SKM-1 treated with dmso at 0.1 percent for 144 hours (cell line): ENCODE measurements around the gene SUFU.
"Not testable (repeated sequence)": the region's sequence is repeated elsewhere in the genome, so short reads cannot be mapped to it uniquely, and the experiment has no call there.

Source experiments
- DNase-seq: peaks from one replicate; lab custom pipeline; 2025; ENCODE audit not compliant: unreplicated experiment; lab: John Stamatoyannopoulos, UW

Gene SUFU

GRCh38 chr10:102479651-102480050, 24.1 kb upstream of the SUFU start:
- DNase-seq, result no peak

DNA sequence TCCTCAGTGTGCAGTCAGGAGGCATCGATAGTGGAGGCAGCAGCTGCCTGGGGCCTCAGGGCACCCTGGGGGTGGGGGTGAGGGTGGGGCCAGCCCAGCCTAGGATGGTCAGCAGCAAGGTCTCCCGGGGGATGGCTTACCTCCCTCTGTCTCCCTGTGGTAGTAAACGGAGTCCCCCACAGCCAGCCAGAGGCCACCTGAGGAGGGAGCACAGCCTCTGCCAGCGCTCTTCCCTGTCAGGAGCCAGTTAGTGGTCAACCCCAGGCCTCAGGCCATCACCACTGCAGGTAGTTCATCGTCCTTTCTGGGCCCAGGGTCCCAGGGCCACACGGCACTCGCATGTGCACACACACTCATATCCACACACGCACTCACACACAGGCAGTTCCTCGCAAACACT, 23.4 kb upstream of the SUFU start:
- DNase-seq, result no peak

- no peak for DNase-seq
Measured at GRCh38 chr10:102484021-102484420, 19.8 kb upstream of the SUFU start.

- DNase-seq, result no peak
Measured at GRCh38 chr10:102485093-102485784, 18.5 kb upstream of the SUFU start.

DNA sequence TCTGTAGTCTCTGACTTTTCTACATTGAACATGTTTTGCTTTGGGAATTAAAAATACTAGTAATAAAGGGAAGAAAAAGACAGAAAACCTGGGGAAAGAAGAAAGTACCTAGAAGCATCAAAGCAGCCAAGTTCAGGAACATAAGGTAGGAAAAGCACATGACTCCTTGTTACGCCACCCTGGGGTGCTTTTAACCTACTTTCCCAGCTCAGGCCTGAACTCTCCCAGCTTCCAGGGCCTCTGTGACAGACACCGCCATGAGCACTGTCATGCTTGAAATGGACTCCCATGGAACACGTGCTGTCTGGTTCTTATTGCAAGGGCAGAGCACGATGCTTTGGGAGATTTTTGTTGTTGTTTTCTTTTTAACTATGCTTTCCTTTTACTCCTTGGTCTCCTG, 12.6 kb upstream of the SUFU start:
- no peak for DNase-seq

- DNase-seq, result no peak
Measured at GRCh38 chr10:102492344-102492939, 11.3 kb upstream of the SUFU start.

DNA sequence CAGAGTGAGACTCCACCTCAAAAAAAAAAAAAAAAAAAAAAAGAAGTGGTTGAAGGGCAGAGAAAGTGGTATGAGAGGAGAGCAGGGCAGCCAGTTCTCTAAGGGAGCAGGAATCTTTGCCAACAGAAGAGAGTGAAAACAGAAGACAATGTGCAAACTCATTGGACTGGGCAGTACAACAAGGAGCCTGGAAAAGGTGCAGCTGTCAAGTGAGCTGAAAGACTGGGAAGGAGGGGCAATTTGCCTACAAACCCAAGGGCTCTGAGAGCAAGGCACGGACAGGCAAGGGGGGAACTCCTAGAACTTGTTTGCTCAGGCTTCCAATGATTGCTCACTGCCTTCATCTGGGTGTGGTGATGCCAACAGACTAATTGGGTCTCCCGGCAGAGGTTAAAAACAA, 10.8 kb upstream of the SUFU start:
- no peak for DNase-seq

DNA sequence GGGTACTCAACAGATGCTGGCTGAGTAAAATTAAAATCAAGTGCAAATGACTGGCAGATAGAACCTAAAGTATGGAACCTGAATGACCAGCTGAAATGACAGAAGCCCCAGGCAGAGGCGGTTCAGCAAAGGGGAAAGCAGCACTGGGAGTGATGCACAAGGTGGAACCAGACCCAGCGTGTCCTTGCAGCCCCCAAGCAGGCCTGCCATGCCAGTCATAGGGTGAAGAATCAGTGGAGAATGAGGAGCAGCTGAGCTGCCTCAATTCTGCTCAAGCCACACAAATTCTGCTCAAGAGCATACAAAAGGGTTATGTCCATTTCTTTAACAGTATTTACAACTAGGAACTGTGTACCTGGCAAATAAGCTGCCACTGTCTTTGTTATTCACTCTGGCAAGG, 10.0 kb upstream of the SUFU start:
- no peak for DNase-seq

- DNase-seq, result no peak
Measured at GRCh38 chr10:102497545-102497944, 6.2 kb upstream of the SUFU start.

DNA sequence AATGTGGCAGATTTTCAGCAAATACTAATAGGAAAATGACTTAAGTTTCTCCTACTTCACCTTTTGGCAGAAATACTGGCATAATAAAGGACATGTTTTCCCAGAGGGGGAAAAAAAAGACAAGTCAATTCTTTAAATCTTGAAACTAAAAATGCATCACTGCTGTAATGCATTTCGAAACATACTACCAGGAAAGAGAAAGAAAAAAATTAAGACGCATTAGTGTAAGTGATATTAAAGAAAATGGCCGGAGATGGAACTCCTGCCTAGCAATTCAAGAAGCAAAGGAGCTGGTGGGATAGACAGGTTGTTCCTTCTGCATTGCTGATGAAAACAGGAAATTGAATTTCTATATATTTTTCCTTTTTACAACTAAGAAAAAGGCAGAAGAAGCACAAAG, 4.4 kb upstream of the SUFU start:
- no peak for DNase-seq

- not testable (repeated sequence) for DNase-seq
Measured at GRCh38 chr10:102500686-102501085, 3.1 kb upstream of the SUFU start.

DNA sequence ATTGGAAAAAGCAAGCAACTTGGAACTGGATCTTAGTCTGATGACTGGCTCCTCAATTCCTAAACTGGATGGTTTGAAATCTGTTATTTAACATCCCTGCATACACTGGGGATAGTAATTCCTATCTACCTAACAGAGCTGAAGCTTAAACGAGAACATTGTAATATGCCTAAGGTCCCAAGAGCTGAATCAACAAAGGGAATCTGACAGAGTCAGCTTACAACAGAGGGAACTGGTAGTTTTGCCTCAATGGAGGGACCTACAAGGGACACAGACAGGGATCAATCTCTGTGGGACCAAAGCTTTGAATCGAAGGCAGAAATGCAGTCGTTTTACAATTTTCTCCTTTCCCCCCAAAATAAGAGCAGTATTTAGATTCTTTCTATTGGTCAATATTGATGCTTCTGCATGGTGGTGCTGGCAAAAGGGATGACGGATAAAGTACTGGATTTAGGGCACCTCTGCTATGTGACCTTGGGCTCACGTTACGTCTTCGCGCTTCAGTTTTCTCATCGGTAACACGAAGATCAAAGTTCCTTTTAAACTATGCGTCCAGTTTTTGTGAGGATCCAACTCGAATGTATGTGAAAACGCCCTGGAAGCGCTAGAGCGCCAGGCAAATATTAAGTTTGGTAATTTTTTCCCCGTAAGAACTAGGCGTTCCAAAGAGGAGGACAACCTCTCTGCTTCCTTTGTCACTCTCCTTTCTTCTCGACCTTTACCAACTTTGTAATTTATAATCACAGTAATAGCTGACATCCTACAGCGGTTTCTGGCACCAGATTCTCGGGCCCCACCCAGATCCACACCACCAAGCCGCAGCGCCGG, 2.4 kb upstream of the SUFU start:
- DNase-seq, result no peak

DNA sequence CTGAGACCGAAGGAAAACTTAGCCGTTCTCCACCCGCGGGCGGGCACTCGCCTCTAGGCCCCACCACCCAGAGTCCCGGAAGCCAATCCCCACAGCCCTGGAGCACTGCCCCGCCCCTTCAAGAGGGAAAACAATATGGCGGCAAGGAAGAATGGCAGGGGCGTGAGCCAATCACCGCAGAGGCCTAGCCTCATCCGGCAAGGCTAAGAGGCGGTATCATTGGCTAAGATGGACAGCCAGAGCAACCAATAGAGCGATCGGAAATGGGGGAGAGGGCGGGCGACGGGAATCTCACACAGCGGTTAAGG, 1.8 kb upstream of the SUFU start:
- DNase-seq, result peak; percentile 99

GRCh38 chr10:102502337-102503151, 1.2 kb upstream of the SUFU start, which contains the start of gene ACTR1A:
Gene ACTR1A, minus strand, starts transcription at chr10:102502712. Its CDS starts 65 bp downstream, at chr10:102502647.
- DNase-seq, result peak; percentile 98

DNA sequence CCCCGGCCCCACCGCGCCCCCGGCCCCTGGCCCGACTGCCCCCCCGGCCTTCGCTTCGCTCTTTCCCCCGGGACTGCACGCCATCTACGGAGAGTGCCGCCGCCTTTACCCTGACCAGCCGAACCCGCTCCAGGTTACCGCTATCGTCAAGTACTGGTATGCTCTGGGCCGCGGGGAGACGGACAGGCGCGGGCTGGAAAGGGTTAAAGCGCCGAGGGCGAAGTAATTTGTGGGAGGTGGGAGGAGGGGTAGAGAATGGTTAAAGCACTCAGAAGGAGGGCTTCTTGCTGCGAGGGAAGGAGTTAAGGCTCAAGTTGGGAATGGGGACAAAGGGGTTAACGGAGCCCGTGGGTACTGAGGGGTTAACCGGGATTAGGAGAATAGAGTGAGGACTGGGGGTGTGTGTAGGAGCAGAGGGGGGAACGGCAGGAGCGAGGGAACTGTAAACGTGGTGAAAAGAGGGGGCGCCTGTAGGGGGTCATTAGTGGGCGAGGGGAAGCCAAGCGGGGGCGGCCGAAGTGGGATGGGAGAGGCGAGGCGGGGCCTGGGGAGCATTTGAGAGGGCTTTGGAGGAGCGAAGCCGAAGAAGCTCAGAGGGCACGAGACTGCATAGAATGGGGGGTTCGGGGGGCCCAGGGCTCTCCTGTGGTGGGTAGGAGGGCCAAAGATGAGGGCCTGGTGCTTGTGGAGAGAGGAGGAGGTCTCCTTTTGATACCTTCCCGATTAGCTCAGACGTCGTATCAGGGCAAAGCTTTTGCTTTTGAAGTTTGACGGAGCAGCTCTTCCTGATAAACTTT, 605 bp downstream of the SUFU start:
- DNase-seq, result no peak

GRCh38 chr10:102504976-102505300, 1.2 kb downstream of the SUFU start:
- no peak for DNase-seq

DNA sequence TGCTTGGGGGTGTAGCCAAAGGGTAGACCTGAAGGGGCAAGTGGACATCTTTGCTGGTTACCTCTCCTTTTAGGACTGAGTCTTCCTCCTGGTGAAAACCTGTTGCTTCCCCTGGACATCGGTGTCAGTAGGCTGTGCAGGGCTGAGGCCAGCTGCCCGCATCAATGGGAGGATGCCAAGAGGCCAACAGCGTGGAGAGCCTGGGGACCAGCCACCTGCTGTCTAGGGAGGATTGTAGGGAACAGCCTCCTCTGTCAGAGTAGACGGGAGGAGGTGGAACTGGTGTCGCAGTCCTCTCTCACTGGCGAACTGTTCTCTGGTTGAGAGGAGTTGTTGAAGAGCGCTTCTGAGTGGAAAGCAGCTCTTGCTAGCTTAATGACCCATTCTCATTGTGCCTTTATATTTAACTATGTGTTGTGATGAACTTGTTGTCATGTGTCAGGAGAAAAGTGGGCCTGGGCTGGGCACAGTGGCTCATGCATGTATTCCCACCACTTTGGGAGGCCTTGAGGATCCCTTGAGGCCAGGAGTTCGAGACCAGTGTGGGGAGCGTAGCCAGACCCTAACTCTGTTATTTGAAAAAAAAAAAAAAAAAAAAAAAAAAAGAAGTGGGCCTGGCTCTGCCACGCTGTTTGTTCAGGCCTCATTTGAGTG, 1.8 kb downstream of the SUFU start:
- no peak for DNase-seq

GRCh38 chr10:102507521-102507920, 3.7 kb downstream of the SUFU start:
- DNase-seq, result no peak

DNA sequence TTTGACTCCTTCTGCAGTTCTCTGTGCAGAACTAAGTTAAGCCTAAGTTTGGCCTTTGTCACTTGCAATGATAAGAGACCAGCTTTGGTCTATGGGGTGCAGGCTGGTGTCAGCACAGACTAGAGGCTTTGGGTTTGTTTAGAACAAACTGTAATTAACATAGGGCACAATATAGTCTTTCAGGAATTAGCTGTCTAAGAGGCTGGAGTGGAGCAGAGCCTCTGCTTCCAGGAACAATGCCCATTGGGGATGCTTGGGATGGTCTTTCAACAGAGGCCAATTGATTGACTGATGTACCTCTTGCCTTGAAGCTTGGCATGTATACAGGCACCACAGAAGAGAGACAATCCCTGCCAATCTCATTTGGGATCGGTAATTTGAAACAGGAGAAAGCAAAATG, 4.7 kb downstream of the SUFU start:
- DNase-seq, result no peak

GRCh38 chr10:102509387-102509786, 5.6 kb downstream of the SUFU start:
- DNase-seq, result peak; percentile 34
